Measurements from ENCODE around the gene CPNE9.
A peak's percentile ranks its signal among the peaks of the same experiment; 100 is the strongest.

The CPNE9 gene

DNA sequence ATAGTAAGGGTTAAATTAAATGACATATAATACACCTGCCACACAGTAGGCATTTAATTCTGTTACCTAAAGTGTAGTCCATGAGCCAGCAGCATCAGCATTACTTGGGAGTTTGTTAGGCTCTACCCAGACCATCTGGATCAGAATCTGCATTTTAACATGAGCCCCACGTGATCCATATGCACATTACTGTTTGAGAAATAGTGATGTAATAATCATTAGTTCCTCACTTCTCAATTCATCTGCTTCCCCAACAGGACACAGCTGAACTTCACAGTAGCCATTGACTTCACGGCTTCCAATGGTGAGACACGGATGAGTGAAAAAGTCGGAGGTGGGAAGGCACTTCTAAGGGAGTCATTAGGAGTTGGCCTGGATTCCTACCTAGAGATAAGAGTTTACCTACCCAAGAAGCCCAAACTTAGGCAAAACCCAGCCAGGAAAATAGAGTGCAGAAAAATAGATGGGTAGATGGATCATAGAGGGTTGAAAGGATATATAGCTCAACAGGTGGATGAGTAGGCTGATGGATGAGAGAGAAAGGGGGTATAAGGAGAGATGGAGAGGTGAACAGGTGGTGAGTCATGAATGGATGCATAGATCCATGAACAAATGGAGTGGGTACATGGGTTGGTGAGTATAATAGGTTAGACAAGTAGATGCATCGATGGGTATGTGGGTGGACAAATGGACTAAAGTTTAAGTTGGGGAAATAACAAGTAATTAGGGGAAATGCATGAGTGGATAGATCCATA lies 13.3 kb downstream of the CPNE9 start:
- DNase-seq (ENCODE audit: low spot score), result no peak

DNA sequence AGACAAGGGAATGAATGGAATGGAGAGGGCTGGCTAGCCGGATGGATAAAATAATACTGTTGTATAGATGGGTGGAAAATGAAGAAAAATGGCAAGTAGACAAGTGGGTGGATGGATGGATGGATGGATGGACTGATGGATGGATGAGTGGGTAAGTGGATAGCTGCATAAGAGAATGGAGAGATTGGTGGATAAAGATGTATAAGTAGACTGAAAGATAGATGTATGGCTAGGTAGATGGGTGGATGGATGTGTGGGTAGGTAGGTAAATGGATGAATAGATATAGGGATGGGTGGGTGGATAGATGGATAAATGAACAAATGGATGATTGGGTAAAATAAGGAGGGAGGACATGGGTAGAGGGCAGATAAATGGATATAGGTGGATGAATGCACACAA lies 13.9 kb downstream of the CPNE9 start:
- no peak for DNase-seq (ENCODE audit: low spot score)

DNA sequence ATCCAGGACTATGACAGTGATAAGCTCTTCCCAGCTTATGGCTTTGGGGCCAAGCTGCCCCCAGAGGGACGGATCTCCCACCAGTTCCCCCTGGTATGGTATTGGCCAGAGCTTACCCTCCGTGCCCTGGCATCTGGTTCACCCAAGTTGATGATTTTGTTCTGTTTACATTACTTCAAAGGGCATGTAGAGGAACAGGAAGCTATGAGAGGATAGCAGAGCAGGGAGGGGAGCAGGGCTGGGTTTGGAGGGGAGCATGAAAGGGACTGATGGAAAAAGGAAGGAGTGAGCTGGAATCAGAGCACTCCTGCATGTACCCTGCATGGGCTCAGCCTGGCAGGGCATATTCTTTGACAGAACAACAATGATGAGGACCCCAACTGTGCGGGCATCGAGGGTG lies 14.5 kb downstream of the CPNE9 start:
- DNase-seq (ENCODE audit: low spot score), result no peak

DNA sequence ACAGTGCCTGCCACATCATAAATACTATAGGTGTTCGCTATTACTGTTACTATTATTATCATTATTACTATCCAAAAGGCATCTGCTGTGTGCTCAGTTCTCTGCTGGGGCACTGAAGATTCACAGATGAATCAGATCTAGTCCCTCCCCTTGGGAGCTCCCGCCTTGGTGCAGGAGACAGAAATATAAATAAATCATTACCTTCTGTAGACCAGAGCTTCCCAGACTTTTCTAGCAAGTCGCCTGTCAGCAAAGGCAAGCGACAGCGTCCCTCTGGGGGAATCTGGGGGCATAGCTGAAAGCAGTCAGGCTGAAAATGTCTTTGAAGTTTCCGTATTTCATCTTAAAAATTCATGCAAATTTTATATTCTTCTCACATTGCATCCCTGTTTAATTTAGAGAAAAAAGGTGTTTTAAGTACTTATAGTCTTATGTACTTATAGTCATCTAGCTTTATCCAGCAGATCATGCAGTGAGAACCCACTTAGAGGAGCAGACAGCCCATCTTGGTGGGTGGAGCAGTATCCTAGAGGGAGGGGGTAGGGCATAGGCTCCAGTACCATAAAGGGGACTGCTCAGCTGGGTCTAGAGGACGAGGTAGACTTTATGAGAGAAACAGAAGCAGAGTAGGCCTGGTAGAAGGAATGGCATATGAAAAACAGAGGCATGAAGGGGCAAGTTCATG lies 17.5 kb downstream of the CPNE9 start:
- no peak for DNase-seq (ENCODE audit: low spot score)

DNA sequence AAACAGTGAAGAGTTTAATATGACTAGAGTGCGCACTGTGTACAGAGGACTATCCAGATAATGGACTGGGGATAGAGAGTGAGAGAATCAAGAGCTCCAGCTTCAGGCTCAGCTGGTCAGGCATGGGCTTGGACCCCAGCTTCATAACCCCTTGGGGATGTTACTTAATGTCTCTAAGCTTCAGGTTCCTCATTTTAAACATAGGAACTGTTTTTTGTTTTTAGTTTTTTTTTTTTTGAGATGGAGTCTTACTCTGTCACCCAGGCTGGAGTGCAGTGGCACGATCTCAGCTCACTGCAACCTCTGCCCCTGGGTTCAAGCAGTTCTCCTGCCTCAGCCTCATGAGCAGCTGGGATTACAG lies 18.0 kb downstream of the CPNE9 start:
- DNase-seq (ENCODE audit: low spot score), result no peak

DNA sequence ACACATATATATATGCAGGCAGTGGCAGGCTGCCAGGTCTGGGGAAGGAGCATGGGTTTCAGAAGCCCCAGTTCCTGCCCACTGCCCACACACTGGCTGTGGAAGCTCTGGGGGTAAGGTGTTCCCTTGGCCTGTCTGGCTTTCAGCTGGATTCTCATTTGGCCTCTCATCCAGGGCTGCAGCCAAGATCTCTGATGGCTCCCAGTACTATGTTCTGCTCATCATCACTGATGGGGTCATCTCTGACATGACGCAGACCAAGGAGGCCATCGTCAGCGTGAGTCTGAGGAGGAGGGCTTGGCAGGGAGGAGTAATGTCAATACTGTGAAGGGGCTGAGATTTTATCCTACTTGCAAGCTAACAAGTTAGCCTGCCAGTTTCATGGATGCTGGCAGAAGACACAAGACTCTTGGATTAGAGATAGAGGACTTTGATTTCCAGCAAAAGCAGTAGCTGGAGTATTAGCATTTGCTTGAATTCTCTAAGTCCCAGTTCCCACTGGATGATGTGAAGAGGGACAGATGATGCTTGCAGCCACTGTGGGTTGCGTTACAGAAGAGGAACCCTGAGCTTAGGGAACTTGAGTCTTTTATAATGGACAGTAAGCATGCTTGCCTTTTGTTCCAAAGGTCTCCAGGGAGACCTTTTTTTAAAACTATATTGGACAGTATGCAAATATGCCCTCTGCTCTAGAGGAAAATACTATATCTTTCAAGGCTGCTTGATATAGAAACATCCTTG lies 22.3 kb downstream of the CPNE9 start:
- no peak for DNase-seq (ENCODE audit: low spot score)

DNA sequence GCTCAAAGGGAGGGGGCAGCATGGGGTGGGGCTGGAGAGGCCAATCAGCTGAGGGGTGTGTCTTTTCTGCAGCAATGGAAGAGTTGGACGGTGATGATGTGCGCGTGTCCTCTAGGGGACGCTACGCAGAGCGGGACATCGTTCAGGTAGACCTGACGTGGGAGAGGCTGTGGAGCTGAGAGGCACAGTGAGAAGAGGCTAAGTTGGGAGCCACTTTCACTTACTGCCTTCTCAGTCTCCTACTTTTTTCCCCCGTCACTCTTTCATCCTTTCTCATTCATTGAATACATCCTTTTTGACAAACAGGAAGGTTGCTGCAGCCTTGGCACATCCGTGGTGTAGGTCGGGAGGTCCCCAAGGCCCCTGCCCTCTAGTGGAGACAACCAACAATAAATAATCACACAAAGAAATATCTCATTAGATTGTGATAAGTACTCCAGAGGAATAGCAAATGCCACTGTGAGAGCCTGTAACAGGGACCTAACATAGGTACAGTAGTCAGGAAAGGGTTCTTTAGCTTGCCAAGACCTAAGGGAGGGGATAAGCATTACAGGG lies 23.5 kb downstream of the CPNE9 start:
- DNase-seq (ENCODE audit: low spot score), result no peak

DNA sequence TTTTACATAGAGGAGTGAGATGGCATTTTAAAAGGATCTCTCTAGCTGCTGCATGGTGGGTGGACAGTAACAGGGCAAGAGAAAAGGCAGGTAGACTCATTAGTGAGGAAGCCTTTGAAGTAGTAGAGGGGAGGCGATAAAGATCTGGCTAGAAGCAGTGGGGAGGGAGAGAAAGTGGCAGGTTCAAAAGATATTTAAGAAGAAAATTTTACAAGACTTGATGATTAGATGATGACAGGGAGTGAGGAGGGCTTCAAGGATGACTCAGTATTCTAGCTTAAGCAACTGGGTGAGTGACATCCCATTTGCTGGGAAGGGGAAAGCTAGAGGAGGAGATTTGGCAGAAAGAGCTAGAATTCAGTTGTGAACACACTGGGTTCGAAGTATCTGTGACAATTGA lies 24.1 kb downstream of the CPNE9 start:
- DNase-seq (ENCODE audit: low spot score), result peak; percentile 62

DNA sequence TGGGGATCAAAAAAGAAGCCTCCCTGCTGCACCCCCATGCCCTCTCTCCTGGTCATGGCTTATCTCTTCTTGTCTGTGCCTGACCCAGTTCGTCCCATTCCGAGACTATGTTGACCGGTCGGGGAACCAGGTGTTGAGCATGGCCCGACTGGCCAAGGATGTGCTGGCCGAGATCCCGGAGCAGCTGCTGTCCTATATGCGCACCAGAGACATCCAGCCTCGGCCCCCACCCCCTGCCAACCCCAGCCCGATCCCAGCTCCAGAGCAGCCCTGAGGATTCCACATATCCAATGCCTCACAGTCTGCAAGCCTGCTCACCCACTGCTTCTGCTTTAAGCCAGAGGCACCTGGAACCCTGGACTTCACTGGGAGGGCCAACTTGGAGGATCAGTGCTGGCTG lies 25.8 kb downstream of the CPNE9 start:
- no peak for DNase-seq (ENCODE audit: low spot score)

DNA sequence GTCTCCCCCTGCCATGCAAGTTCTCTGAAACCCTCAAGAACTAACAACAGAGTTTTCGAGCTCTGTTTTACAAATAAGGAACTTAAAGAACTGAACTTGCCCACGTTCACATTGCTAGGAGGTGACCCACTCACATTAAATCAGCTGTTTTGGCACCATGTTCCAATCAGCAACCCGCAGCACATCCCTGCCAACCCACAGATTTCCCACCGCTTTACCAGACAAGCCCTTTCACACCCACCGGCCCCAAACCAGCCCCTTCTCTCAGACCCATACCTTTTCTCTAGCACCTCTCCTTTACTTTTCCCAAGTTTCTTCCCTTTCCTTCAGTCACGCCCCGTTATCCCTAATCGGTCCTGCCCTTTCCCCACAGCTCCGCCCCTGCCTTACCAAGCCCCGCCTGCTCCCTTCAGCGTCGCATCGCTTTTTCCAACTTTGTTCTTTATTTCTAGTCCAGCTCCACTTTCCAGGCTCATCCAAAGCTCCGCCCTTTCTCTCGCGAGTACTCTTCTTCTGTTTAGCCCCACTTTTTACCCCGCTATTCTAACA lies 27.1 kb downstream of the CPNE9 start:
- DNase-seq (ENCODE audit: low spot score), result no peak

DNA sequence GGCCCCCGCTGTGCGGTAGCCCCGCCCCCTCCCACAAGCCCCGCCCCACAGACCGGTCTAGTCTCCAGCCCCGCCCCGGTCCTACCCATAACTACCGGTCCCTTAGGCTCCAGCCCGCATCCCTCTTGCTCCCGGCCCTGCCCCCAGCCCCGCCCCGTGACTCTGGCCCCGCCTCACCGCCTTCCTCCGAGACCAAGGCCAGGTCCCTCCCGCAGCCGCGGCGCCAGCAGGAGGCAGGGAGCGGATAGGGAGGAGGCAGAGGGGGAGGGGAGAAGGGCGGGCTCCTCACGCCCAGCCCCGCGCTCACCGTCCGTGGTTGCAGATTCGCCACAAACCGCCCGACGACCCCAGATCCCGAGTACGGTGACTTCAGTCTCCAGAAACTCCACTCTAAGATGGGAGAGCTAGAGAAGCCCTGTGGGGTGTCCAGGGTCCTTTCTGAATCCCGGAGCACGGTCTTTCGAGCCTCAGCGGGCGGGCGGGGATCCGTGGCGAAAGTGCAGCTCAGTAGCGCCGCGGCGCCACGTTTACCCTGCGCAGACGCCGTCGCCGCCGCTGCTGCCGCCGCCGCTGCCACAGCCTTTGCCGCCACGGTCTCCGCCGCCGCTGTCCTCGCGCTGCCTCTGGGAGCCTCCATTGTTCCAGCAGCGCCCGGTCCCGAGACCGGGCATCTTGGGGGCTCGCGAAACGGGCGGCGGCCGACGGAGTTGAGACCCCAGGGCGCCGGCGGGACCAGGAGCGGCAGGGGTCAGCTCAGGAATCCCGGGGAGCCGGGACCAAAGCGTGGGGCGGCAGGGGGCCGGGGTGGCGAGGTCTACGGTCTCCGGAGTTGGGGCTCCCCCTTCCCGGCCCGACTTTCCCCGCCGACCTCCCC lies 27.8 kb downstream of the CPNE9 start, which contains the start of gene BRPF1:
Gene BRPF1 (plus strand): TSS at position 530 of the 874 bp plus-strand sequence. CDS start 2,406 bp downstream, outside the sequence.
- DNase-seq (ENCODE audit: low spot score), result peak; percentile 100

DNA sequence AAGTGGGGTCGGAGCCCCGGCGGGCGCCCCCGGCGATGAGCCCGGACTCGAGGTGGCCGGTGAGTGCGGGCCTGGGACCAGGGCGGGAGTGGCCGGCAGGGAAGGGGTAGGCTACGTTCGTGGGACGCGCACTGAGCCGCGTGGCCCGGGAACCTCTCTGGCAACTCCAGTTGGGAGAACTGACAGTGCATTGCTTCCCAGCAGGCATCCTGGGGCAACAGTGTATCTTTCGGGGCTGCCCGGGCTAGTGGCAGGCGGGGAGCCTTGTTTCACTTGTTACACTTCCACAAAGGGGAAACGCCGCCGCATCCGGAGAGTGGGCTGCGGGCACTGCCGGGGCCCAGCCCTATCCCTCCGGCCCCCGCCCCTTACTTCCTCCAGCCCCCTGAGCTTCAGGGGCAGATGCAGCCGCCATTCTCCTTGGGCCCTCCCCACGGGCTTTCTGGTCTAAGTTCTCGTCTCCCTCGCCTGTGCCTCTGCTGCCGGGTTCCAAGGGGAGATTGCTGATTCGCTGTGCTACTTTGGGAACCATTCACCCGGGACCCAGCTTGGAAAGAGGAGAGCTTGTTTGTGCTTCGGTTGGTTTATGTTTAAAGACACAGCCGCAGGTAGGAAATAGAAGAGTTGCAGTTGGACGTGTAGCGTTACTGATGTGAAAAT lies 28.6 kb downstream of the CPNE9 start:
- no peak for DNase-seq (ENCODE audit: low spot score)

DNA sequence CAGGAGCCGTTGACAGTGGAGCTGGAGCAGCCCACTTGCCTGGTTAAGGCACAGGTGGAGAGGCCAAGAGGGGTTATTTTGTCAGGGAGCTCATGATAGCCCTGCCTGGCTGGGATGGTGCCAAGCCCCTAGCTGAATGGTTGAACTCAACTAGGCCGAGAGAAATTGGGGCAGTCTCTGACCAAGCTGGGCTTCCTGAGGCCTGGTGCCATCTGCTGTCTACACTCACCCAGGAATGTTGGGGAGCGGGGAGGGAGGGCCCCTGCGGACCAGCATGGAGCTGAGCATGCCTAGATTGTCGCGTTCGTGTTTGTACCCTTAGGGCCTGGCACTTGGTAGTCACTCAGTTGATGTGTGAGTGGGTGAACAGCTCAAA lies 29.1 kb downstream of the CPNE9 start:
- no peak for DNase-seq (ENCODE audit: low spot score)

DNA sequence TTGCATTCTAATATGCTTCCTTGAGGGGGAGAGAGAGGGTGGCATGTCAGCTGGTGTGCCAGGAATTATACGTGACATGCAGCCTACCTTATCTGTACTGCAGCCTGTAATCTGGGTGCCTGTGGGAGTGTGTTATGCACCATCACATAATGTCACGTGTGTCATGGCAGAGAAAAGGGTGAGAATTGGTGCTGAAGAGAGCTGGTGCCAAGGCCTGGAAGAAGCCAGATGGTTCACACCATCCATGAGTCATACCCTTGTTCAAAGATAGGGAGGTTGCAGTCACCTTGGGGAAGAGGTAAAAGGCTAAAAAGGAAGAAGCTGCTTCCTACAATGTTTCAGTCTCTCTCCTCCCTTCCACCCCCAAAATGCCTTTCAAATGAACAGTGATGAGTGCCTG lies 33.2 kb downstream of the CPNE9 start:
- peak; percentile 87 for DNase-seq (ENCODE audit: low spot score)

DNA sequence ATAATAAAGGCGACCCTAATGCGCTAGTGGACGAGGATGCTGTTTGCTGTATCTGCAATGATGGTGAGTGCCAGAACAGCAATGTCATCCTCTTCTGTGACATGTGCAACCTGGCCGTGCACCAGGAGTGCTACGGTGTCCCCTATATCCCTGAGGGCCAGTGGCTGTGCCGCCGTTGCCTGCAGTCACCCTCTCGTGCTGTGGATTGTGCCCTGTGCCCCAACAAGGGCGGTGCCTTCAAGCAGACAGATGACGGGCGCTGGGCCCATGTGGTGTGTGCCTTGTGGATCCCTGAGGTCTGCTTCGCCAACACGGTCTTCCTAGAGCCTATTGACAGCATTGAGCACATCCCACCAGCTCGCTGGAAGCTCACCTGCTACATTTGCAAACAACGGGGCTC lies 35.5 kb downstream of the CPNE9 start:
- DNase-seq (ENCODE audit: low spot score), result no peak

DNA sequence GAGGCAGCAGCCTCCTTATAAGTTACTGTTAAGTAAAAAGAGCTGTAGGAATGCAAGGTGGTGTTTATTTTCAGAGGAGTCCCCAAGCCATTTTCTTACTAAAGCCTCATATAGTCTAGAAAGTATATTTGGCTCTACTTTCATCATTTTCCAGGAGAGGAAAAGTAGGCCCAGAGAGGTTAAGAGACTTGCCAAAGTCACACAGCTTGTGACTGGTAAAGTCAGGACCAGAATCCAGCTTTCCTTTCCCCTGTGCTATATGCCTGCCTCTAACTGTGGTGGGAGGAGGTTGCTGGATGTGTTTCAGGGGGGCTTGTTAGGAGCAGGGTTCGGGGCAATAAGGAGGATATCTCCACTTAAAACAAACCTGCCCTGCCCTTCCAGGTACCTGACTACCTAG lies 38.9 kb downstream of the CPNE9 start:
- DNase-seq (ENCODE audit: low spot score), result no peak

DNA sequence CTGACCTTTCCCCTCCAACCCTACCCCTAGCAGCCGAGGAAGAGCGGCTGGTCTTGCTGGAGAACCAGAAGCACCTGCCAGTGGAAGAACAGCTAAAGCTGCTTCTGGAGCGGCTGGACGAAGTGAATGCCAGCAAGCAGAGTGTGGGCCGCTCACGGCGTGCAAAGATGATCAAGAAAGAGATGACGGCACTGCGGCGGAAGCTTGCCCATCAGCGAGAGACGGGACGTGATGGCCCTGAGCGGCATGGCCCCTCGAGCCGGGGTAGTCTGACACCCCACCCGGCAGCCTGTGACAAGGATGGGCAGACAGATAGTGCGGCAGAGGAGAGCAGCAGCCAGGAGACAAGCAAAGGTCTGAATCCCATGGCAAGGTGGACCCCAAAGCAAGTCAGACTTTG lies 39.9 kb downstream of the CPNE9 start:
- DNase-seq (ENCODE audit: low spot score), result no peak

DNA sequence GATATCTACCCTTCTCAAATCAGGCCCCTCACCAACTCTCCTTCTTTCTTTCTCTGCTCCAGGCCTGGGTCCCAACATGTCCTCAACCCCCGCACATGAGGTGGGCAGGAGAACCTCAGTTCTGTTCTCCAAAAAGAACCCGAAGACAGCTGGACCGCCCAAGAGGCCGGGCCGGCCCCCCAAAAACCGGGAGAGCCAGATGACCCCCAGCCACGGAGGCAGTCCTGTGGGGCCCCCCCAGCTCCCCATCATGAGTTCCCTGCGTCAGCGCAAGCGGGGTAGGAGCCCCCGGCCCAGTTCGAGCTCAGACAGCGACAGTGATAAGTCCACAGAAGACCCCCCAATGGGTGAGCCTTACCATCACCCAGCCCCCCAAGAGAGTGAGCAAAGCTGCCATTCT lies 40.5 kb downstream of the CPNE9 start:
- DNase-seq (ENCODE audit: low spot score), result no peak

DNA sequence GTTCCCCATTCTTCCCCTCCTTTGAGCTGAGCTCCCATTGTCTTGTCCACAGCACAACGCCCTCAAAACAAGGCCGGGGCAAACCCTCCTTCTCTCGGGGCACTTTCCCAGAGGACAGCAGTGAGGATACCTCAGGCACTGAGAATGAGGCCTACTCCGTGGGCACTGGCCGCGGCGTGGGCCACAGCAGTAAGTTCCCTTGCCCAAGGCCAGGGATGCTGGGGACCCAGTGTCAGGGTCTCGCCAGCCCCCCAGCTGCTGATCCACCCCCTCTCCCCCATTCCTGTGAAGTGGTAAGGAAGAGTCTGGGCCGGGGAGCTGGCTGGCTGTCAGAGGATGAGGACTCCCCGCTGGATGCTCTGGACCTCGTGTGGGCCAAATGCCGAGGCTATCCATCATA lies 41.9 kb downstream of the CPNE9 start:
- DNase-seq (ENCODE audit: low spot score), result no peak

DNA sequence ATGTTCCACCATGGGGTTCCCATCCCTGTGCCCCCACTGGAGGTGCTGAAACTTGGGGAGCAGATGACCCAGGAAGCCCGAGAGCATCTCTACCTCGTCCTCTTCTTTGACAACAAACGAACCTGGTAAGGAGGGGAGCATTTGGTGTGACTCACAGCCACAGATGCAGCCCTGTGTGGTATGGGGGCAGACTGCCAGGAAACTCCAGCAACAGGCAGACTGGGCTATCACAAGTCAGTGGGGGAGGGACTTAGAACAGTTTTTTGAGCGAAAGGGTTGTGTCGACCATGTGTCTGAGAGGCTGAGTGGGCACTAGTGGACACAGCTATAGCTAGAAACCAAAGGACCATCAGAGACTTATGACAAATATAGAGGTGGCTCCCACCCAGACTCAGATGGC lies 42.7 kb downstream of the CPNE9 start:
- DNase-seq (ENCODE audit: low spot score), result no peak

DNA sequence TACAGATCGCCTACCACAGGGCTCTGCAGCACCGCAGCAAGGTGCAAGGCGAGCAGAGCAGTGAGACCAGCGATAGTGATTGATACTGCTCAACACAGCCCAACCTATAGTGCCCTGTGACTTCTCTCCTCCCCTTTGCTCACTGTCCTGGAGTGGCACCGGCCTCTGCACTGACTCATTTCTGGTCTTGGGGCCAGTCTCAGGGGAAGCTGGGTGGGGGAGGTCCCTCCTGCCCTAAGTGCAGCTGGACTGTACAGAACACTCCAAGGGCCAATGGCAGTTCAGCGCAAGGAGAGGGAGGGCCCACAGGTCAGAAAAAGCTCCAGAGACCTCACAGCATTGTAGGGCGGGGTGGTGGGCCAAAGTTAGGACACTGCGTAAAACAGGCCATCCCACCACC lies 43.6 kb downstream of the CPNE9 start:
- no peak for DNase-seq (ENCODE audit: low spot score)

Measured in putamen (tissue), 1 donor.